ENCODE measurements around the gene ANTXRL.
"Not testable (repeated sequence)": the region's sequence is repeated elsewhere in the genome, so short reads cannot be mapped to it uniquely, and the experiment has no call there.

ANTXRL gene

DNA sequence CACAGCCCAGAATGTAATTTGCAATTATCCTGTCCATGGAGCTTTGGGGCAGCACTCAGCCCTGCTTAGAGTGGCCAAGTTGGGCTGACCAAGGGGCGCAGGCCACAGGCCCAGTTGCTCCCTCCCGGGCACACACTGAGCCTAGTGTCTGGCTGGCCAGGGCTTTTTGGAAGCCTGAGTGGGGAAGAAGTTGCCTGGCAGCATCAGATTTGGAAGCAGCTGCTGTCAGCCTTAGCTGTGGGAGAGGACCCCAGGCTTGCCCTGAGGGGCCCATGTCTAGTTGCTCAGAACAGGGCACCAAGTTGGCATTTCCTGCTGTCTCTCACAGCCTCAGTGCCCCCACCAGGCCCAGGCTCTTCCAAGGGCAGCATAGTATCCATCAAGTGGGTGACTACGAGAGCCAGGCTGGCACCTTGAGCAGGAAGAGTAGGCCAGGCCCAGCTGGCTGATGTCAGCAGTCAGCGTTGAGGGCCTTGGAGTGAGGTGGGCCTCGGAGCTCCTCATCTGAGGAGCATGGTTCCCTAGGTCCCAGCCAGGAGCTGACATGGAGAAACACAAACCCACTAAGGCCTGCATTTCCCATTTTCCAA lies 14.4 kb downstream of the ANTXRL start:
- FAIRE-seq (no peak), DNase-seq (ENCODE audit: insufficient read length, low spot score) (no peak)
- no peak for TF ChIP-seq PAX5 (IDR thresholded peaks at IDR 0.05; ENCODE audit: insufficient read depth, low read length, severe bottlenecking)
- no peak for TF ChIP-seq POLR2AphosphoS5 (IDR thresholded peaks at IDR 0.05; ENCODE audit: low read depth, low read length)
- no peak for TF ChIP-seq POU2F2 (IDR thresholded peaks at IDR 0.05; ENCODE audit: low read depth, low read length)
- TF ChIP-seq POLR2A (IDR thresholded peaks at IDR 0.05; ENCODE audit: low read depth, low read length), result no peak

DNA sequence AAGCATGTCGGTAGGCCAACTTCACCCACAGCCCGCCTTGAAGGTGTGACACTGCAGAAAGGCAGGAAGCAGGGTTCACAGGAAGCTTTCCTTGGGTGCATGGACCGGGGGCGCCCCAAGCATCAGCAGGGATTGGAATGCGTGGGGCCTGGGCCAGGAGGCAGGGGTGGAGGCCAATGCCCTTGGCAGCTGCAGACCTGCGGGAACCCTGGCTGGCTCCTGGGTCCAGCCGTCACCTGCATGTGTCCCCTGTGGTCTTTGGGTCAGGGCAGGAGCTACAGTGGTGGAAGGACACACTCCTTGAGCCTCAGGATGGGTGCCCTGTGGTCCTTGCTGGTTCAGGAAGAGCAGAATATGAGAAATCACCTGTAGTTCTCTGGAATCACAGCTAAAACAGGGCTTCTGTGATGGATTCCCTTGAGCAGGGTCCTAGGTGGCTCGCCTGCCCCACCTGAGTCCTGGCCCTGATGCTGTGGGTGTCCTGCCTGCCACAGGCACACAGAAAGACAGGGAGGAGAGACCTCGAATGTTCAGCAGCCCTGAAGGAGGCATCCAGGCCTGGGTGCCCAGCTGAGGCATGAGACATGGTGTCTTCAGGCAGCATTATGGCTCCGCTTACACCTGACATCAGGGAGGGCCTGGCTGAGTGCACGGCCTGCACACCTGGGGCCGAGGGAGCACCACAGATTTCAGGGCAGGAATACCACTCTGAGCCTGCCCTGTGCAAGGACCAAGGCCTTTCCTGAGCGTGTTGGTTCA lies 15.1 kb downstream of the ANTXRL start:
- TF ChIP-seq POLR2A (IDR thresholded peaks at IDR 0.05; ENCODE audit: low read depth, low read length) (no peak), POLR2AphosphoS5 (IDR thresholded peaks at IDR 0.05; ENCODE audit: low read depth, low read length) (no peak), PAX5 (IDR thresholded peaks at IDR 0.05; ENCODE audit: insufficient read depth, low read length, severe bottlenecking) (no peak), TAF1 (IDR thresholded peaks at IDR 0.05; ENCODE audit: low read depth, low read length) (no peak), SPI1 (IDR thresholded peaks at IDR 0.05; ENCODE audit: low read depth, low read length) (no peak), POU2F2 (IDR thresholded peaks at IDR 0.05; ENCODE audit: low read depth, low read length) (no peak)
- DNase-seq (ENCODE audit: insufficient read length, low spot score) (no peak), FAIRE-seq (no peak)

DNA sequence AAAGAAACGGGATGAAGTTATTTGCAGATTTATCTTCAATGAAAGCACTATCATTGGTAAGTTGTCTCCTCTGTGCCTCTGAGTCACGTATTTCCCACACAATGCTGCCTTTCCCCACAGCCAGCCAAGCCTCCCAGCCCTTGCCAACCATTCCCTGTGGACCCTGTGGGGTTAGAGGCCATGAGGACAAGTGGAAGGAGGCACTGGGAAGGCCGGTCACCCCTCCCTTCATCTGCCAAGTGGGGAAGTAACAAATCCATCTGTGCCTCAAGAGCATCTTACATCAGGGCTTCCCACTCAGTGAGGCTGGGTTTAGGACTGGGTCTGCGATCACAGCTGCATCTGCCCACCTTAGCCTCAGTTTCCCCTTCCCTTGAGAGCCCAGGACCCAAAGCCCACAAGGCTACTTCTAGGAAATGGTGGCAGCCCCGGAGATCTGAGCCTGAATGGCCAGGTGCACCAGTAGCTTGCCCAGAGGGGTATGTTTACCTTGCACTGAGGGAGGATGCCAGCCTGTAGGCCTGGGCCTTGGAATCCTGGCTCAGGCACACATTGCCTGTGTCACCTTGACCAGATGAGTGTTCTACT lies 16.1 kb downstream of the ANTXRL start:
- DNase-seq (ENCODE audit: insufficient read length, low spot score); FAIRE-seq: not testable (repeated sequence)

DNA sequence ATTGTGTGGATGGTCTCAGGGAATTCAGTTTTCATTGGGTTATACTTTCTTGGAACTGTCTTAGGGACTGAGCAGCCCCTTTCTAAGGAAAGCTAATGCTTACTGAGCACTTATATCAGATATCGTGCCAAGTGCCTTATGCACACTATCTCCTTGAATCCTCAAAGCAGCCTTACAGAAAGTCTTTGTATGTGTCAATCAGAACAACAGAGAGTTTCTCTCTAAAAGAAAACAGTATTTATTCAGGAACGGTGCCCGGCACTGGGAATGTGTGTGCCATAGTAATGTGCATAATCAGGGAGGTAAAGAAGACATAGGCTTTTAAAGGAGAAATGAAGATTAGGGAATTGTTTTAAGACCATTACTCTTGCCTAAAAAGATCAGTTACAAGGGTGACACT lies 17.3 kb downstream of the ANTXRL start:
- no peak for TF ChIP-seq POU2F2 (IDR thresholded peaks at IDR 0.05; ENCODE audit: low read depth, low read length)
- TF ChIP-seq SPI1 (IDR thresholded peaks at IDR 0.05; ENCODE audit: low read depth, low read length), result no peak
- no peak for TF ChIP-seq POLR2AphosphoS5 (IDR thresholded peaks at IDR 0.05; ENCODE audit: low read depth, low read length)
- TF ChIP-seq POLR2A (IDR thresholded peaks at IDR 0.05; ENCODE audit: low read depth, low read length), result no peak
- no peak for TF ChIP-seq PAX5 (IDR thresholded peaks at IDR 0.05; ENCODE audit: insufficient read depth, low read length, severe bottlenecking)
- TF ChIP-seq TAF1 (IDR thresholded peaks at IDR 0.05; ENCODE audit: low read depth, low read length), result no peak
- FAIRE-seq, result no peak
- no peak for DNase-seq (ENCODE audit: insufficient read length, low spot score)

DNA sequence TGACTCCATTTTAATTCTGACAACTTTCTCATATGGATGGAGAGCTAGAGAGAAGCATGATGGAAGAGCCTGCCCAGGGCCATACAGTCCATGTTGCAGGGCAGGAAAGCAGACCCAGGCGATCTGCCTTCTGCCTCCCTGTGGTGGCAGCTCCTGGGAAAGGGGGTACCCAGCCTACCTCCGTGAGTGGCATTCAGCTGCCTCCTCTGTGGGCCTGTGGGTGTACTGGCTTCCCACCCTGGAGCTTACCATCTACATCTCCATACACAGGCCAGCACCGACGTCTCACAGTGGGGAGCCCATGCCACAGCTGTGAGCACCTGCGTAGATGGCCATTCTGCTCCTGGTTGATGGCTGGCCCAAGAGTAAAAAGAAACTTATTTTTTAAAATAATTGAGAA lies 17.9 kb downstream of the ANTXRL start:
- FAIRE-seq; DNase-seq (ENCODE audit: insufficient read length, low spot score): not testable (repeated sequence)

DNA sequence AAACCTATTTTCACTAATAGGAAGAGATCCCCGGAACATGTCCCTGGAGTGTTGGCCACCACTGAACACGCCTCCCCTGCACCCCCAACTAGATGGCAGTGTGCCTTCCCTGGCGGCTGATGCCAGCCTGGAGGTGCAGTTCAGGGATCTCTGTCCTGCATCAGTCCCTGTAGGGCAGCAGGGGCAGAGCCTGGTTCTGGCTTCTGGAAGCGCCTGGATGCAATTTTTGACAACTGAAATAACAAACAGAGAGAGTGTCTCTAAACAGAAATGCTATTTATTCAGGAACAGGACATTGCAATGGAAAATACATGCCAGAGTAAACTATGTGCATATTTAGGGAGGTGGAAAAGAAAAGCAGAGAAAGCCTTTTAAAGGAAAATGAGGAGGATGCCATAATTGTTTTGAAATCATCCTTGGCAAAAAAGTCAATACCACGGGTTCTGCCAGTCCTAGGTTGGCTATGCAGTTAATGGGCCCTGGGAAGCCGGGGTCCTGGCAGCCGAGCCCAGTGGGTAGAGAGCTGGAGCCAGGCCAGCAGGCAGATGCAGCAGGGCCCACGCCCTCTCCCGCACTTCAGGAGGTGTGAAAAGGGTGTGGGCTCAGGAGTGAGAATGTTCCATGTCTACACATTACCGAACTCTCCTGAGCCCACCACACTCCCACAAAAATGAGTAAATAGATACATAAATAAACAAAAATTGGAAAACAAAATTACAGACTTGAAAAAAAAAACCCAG lies 18.5 kb downstream of the ANTXRL start:
- DNase-seq (ENCODE audit: insufficient read length, low spot score), result no peak
- TF ChIP-seq POU2F2 (IDR thresholded peaks at IDR 0.05; ENCODE audit: low read depth, low read length), result no peak
- TF ChIP-seq PAX5 (IDR thresholded peaks at IDR 0.05; ENCODE audit: insufficient read depth, low read length, severe bottlenecking), result no peak
- no peak for TF ChIP-seq SPI1 (IDR thresholded peaks at IDR 0.05; ENCODE audit: low read depth, low read length)
- TF ChIP-seq TAF1 (IDR thresholded peaks at IDR 0.05; ENCODE audit: low read depth, low read length), result no peak
- no peak for TF ChIP-seq POLR2A (IDR thresholded peaks at IDR 0.05; ENCODE audit: low read depth, low read length)
- TF ChIP-seq POLR2AphosphoS5 (IDR thresholded peaks at IDR 0.05; ENCODE audit: low read depth, low read length), result no peak
- FAIRE-seq, result no peak

DNA sequence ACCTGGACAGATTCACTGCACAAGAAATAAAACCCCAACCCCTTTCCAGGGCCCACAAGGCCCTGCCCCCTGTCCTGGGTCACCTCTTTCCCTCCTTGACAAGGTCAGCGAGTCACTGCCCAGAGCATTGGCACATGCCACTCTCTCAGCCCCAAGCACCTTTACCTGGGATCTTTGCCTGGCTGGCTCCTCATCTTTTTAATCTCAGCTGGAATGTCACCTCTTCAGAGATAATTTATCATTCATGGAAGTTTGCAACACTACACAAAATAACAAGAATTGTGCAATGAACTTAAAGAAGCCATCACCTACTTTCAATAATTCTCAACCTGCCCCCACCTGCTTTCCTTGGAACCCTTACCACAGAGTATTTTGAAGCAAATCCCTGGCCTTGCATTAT lies 19.2 kb downstream of the ANTXRL start:
- no peak for TF ChIP-seq PAX5 (IDR thresholded peaks at IDR 0.05; ENCODE audit: insufficient read depth, low read length, severe bottlenecking)
- no peak for FAIRE-seq
- DNase-seq (ENCODE audit: insufficient read length, low spot score), result no peak

DNA sequence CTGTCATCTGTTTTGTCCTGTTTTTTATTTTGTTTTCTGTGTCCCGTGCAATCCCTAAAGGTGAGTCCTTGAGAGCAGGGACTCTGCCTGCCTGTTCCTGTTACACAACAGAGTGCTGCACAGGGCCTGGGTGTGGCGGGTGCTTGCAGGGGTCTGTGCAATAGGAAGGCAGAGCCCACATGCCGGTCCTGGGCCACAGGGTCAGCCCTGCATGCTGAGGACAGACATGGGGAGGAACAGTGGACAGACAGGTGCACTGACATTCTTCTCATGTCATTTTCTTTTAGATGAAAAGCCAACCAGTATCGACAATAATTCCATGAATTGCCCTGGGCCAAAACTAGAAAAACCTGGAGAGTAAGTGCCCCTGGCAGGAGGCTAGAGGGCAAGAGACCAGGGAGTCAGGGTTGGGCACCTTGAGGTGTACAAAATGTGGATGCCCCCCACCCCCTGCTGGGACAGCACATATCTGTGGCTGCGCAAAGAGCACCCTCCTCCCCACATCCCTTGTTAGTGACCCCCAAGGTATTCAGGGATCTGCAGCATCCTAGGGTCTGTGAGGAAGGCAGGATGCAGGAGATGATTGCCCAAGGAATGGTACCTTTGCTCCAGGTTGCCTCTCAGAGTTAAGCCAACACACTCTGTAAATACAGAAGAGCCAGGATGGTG lies 19.9 kb downstream of the ANTXRL start:
- TF ChIP-seq POLR2AphosphoS5 (IDR thresholded peaks at IDR 0.05; ENCODE audit: low read depth, low read length) (no peak), PAX5 (IDR thresholded peaks at IDR 0.05; ENCODE audit: insufficient read depth, low read length, severe bottlenecking) (no peak), TAF1 (IDR thresholded peaks at IDR 0.05; ENCODE audit: low read depth, low read length) (no peak), POU2F2 (IDR thresholded peaks at IDR 0.05; ENCODE audit: low read depth, low read length) (no peak), SPI1 (IDR thresholded peaks at IDR 0.05; ENCODE audit: low read depth, low read length) (no peak), POLR2A (IDR thresholded peaks at IDR 0.05; ENCODE audit: low read depth, low read length) (no peak)
- FAIRE-seq, result no peak
- DNase-seq (ENCODE audit: insufficient read length, low spot score), result no peak

DNA sequence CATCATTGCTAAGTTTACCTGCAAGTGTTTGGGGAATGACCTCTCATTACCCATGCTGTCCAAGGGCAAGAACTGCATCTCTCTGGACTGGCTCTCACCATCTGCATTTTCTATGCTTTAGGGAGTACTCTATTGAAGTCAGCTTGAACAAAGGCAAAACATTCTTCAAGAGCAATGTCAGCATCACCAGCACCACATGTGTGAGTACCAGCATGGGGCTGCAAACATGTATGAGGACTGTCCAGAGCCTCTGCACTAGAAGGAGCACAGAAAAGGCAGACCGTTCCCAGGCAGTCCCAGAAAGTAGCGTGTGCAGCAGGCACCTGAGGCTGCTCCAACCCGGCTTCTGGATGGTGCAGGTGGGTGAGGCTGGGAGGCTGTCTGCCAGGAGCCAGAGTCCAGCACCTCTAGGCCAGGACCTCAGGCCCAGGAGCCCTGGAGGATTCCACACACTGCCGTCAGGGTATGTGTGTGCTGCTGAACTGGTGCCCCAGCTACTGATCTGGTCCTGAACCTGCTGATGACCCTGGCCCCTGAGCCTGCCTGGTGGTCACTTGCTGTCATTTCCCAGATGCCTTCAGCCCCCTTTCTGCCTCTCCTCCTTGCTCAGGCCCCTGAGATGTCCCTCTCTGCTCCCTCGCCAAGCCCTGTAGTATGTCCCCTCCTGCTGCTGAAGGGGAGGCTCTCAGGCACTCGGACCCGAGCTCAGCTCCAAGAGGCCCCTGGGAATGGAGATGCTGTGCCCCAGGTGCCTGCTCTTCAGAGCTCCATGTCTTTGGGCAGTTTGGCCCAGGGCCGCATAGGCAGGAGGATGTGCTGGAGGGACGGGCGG lies 20.7 kb downstream of the ANTXRL start:
- FAIRE-seq (no peak), DNase-seq (ENCODE audit: insufficient read length, low spot score) (no peak)
- TF ChIP-seq TAF1 (IDR thresholded peaks at IDR 0.05; ENCODE audit: low read depth, low read length), result no peak
- no peak for TF ChIP-seq SPI1 (IDR thresholded peaks at IDR 0.05; ENCODE audit: low read depth, low read length)
- no peak for TF ChIP-seq POLR2A (IDR thresholded peaks at IDR 0.05; ENCODE audit: low read depth, low read length)
- no peak for TF ChIP-seq POU2F2 (IDR thresholded peaks at IDR 0.05; ENCODE audit: low read depth, low read length)
- no peak for TF ChIP-seq PAX5 (IDR thresholded peaks at IDR 0.05; ENCODE audit: insufficient read depth, low read length, severe bottlenecking)
